ENCODE measurements around the gene MDM4.
"Not testable (repeated sequence)": the region's sequence is repeated elsewhere in the genome, so short reads cannot be mapped to it uniquely, and the experiment has no call there.

Gene MDM4

DNA sequence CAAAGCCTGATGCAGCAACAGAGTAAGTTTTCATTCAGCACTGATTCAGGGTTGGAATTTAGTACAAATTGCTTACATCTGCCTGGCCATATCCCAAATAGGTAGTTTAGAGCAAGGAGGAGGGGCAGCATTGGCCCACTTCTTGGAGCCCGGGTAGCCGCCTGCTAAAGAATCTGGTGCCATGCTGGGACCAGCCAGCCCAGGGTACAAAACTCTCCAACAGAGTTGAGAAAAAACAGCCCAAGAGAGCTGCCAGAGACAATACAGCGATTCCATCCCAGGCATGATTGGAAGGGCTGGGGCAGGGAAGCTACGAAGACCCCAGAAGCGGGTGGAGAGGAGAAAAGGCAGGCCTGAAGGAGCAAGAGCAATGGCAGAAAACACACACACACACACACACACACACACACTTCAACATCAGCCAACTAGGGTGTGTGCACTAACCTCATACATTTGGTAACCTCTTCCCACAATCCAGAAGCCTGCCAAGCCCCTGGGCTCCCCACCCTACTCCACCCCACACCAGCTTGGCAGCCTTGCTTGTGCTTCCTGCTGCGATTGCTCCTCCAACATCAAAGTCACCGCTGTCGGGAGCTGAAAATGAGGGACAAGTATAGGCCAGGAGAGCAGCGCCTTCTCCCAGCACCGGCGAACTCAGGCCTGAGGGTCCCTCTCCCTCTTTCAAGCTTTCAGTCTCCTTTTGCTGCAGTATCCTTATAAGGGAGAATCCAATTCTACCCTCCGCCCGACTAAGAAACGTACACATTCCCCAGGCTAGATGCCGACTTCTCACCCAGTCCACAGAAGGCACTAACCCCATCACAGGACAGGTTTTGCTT, 22.8 kb upstream of the MDM4 start:
- no peak for DNase-seq

DNA sequence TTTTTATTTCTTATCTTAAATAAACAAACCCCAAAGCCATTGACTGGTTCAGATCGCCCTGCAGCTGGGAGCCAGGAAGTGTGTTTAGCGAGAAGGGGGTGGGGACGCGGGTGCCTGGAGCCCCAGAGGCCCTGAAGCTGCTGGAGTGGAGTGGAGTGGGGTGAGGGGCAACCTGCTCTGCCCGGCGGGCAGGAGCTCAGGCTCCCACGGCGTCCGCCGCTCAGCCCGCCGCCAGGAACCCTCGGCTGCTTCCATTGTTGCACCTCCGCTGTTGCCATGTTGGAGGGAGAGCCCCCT, 22.3 kb upstream of the MDM4 start:
- peak; percentile 69 for DNase-seq

DNA sequence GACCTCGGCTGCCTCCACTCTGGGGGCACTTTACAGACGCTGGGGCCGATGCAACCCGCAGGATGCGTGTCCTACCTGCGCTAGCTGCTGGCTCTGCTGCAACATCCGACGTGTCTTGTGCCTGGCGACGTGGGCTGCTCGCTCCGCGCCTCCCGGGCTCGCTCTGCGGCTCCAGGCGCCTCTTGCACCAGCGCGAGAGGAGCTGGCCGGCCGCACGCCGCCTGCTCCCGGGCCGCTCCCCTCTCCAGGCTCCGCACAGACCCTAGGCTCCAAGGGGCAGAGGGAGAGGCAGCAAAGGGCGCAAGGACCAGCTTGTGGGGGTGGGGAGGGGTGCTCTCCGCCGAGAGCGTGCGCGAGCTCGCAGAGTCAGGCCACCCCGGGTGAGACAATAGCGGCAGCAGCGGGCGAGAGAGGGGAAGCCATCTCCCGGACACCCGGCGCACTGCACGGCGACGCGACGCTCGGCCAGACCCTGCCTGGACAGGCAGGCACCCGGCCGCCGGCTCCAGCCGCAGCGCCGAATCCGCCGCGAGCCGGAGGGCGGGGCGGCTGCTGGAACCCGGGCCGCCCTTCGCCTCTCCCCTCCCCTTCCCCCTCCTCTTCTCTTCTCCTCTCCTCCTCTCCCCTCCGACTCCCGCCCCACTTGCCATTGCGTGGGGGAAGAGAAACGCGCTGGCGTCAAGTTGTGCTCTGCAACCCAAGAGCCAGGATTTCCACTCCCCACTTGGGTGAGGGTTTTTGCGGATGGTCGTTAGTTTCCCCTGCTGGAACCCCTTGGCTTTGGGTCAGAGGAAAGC, 21.7 kb upstream of the MDM4 start, which contains the start of gene PIK3C2B:
Gene PIK3C2B, minus strand, starts transcription at position 525 of the 797 bp plus-strand sequence. CDS start 25,003 bp downstream, outside the sequence.
- DNase-seq: peak; percentile 69

GRCh38 chr1:204495078-204495753, 21.0 kb upstream of the MDM4 start:
- DNase-seq: peak; percentile 43

- DNase-seq: no peak
Measured at GRCh38 chr1:204495777-204496176, 20.4 kb upstream of the MDM4 start.

- no peak for DNase-seq
Measured at GRCh38 chr1:204498981-204499380, 17.2 kb upstream of the MDM4 start.

- DNase-seq: no peak
Measured at GRCh38 chr1:204499511-204500468, 16.4 kb upstream of the MDM4 start.

GRCh38 chr1:204502241-204502640, 14.0 kb upstream of the MDM4 start:
- no peak for DNase-seq

DNA sequence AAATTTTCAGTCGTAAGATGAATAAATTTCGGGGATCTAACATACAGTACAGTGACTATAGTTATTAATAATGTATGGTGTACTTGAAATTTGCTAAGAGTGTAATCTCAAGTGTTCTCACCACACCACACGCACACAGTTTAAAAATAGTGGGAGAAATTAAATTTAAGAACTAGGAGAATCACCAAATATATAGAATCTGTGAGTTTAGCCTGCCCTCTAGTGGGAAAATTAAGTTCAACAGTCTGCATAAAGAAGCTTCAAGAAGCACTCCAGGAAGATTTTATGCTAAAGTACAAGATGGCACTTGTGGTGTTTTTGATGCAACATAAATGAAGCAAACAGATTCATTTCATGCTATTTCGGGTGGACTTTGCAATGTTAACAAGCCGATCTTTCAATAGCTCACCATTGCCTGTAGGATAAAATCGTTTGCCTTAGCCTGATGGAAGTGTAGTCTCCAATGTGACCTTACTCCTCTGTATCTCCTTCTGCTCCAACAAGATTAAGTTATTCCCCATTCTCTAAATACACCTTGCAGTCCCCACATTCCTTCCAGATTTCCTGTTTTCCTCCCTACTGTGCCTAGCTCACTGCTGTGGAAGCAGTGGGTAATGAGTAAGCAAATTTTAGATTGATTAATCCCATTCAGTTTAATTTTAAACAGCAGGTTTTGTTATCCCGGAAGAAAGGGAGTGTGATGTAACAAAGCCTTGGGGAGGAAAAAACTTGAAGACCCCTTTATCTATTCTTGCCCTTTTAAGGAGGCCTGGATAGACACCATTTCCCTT, 12.9 kb upstream of the MDM4 start:
- peak; percentile 91 for DNase-seq

DNA sequence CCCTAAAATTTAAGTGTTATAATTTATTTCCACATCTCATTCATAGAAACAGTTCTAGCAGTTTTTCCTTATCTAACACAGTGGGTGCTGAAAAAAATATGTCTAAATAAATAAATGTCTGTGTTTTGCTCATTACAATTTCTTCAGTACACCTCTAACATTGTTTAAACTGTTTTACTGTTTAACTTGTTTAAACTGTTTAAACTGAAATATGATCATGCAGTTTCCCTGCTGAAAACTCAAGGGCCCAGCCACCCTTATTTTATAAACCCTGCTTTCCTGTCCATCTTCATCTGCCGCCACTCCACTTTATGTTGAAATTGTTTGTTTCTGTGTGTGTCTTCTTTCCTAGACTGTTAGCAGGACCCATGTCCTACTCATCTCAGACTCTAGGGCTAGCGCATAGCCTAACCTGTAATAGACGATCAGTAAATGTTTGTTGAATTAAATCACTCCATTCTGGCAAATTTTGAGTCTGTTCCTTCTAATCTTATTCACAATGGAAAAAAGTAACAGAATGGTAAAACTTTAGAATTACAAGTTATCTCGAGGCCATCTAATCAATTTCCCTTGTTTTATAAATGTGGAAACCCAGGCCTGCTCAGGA, 12.2 kb upstream of the MDM4 start:
- no peak for DNase-seq

DNA sequence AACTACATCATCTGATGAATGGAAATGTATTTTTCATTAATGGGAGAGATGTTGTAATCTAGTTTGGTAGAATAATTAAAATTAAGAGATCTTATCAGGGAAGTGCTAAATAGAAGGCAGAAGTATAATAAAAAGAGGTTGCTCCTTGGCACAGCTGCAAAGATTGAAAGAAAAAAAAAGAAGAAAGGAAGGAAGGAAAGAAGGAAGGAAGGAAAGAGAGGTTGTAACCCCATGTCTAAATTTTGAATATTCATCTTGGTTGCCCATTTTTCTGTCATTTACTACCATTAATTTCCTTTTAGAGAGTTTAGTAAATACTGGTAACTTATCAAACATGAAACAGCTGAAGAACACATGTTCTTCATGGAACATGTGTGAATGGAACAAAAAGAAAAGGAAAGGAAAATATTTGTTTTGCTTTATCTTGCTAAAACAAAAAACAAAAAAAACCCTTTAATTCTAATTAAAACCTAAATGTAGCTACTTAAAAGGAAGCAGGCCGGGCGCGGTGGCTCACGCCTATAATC, 10.5 kb upstream of the MDM4 start:
- DNase-seq: no peak

GRCh38 chr1:204506201-204506968, 9.8 kb upstream of the MDM4 start:
- DNase-seq: peak; percentile 93

GRCh38 chr1:204506969-204507316, 9.3 kb upstream of the MDM4 start:
- peak; percentile 89 for DNase-seq

- DNase-seq: peak; percentile 72
Measured at GRCh38 chr1:204507317-204508105, 8.7 kb upstream of the MDM4 start.

DNA sequence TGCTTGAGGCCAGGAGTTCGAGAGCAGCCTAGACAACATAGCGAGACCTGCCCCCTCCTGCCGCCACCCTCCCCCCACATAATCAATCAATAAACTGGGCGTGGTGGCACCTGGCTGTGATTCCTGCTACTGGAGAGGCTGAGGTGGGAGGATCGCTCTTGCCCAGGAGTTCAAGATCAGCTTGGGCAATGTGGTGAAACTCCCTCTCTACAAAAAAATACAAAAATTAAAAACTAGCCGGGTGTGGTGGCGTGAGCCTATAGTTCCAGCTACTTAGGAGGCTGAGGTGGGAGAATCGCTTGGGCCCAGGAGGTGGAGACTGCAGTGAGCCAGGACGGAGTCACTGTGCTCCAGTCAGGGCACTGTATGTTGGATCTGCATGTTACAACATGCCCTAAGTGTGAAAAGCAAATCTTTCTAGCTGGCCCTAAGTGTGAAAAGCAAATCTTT, 7.0 kb upstream of the MDM4 start:
- no peak for DNase-seq

- no peak for DNase-seq
Measured at GRCh38 chr1:204511366-204511765, 4.8 kb upstream of the MDM4 start.

GRCh38 chr1:204513117-204513716, 3.0 kb upstream of the MDM4 start:
- no peak for DNase-seq

GRCh38 chr1:204514828-204515227, 1.4 kb upstream of the MDM4 start:
- DNase-seq: peak; percentile 28

GRCh38 chr1:204517382-204517781, 1.2 kb downstream of the MDM4 start:
- not testable (repeated sequence) for DNase-seq
